ENCODE data around the gene KCNQ1.

Gene KCNQ1

GRCh38 chr11:2807025-2807681, 362.3 kb downstream of the KCNQ1 start:
- no peak overlapping the region for H3K4me3 ChIP-seq (ENCODE audit: low read length)
- no peak for DNase-seq (ENCODE audit: low read depth)
- TF ChIP-seq, protein P1, sequence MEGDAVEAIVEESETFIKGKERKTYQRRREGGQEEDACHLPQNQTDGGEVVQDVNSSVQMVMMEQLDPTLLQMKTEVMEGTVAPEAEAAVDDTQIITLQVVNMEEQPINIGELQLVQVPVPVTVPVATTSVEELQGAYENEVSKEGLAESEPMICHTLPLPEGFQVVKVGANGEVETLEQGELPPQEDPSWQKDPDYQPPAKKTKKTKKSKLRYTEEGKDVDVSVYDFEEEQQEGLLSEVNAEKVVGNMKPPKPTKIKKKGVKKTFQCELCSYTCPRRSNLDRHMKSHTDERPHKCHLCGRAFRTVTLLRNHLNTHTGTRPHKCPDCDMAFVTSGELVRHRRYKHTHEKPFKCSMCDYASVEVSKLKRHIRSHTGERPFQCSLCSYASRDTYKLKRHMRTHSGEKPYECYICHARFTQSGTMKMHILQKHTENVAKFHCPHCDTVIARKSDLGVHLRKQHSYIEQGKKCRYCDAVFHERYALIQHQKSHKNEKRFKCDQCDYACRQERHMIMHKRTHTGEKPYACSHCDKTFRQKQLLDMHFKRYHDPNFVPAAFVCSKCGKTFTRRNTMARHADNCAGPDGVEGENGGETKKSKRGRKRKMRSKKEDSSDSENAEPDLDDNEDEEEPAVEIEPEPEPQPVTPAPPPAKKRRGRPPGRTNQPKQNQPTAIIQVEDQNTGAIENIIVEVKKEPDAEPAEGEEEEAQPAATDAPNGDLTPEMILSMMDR (IDR thresholded peaks at IDR 0.05; ENCODE audit: insufficient read depth, low read depth, low read length, missing control alignments) = no peak

- H3K4me3 ChIP-seq (ENCODE audit: low read length) = no peak overlapping the region
- DNase-seq (ENCODE audit: low read depth) = no peak
- TF ChIP-seq, protein P1 (IDR thresholded peaks at IDR 0.05; ENCODE audit: insufficient read depth, low read depth, low read length, missing control alignments) = no peak
These were observed 363.0 kb downstream of the KCNQ1 start for GRCh38 chr11:2807801-2808241.

DNA sequence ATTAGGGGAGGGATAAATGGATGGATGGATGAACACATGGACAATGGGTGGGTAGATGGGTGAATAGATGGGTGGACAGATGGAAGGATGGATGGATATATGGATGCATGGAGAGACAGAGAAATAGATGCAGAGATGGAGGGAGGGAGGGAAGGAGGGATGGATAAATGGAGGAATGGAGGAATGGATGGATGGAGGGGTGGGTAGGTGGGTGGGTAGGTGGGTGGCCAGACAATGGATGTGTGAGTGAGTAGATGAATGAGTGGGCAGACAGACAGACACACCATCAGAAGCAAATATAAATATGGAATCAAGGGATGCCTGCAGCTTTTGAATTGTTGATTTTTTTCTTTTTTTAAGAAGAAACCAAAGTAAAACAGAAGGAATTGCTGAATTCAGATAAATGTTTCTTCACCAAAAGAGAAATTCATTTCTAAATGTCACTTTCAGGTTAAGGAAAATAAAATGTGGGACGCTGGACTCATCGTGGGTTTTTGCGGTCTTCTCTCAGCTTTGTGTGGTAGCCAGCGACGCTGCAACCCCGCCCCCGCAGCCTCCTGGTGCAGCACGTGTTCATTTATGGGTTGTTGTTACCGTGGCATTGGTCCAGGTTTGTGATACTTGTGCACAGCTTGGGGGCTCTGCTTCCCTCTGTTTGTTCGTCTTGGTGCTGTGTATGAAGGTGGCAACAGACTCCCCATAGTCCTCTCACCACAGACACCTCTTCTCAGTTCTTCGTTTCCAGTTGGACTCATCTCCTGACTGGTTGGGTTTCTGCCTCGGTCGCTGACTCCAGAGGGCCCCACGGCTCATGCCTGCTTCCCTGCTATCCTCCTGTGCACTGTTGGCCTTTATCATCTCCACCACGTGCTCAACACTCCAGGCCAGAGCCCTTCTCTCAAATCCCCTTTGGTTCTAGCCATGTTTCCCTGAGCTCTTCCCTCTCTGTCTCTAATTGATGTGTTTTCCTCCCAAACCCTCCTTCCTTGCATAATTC, 364.3 kb downstream of the KCNQ1 start:
- TF ChIP-seq, protein P1 (IDR thresholded peaks at IDR 0.05; ENCODE audit: insufficient read depth, low read depth, low read length, missing control alignments) = no peak
- DNase-seq (ENCODE audit: low read depth) = no peak
- H3K4me3 ChIP-seq (ENCODE audit: low read length) = no peak overlapping the region

- TF ChIP-seq, protein P1 (IDR thresholded peaks at IDR 0.05; ENCODE audit: insufficient read depth, low read depth, low read length, missing control alignments) = no peak
- DNase-seq (ENCODE audit: low read depth) = no peak
- H3K4me3 ChIP-seq (ENCODE audit: low read length) = no peak overlapping the region
These were observed 365.0 kb downstream of the KCNQ1 start for GRCh38 chr11:2809854-2810253.

DNA sequence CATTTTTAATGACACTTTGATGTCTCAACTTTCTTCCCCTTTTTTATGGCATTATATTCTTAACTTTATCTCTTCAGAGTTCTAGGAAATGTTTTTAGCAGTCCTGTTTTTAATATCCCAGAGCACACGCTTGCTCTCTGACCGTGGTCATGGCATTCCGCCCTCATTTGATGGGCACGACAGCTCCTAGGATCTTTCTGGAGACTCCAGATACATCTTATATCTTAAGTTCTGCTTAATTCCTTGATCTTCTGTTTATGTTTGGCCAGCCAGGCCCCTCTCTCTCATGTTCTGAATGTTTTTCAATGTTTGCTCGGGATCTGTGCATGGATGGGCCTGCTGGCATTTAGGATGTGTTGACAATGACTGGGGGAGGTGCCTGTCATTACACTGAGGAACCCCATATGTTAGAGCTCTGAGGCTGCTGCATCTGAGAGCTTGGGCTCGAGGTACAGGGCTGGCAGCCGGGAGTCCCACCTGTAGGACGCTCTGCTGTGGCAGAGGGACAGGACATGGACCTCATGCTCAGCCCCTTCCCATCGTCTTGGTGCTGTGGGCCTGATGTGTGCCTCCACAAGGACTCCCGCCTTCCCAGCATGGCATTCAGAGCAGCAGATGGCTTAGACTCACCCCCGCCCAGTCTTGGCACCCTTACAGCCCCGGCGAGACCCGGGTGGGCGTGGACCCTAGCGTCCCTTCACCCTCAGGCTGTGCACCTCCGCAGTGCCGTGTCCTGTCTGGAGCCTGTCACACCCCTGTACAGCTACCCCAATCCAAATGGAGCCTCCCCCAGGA, 365.8 kb downstream of the KCNQ1 start:
- DNase-seq (ENCODE audit: low read depth) = no peak
- H3K4me3 ChIP-seq (ENCODE audit: low read length) = no peak overlapping the region
- TF ChIP-seq, protein P1 (IDR thresholded peaks at IDR 0.05; ENCODE audit: insufficient read depth, low read depth, low read length, missing control alignments) = no peak

- DNase-seq (ENCODE audit: low read depth) = no peak
- H3K4me3 ChIP-seq (ENCODE audit: low read length) = no peak overlapping the region
- TF ChIP-seq, protein P1 (IDR thresholded peaks at IDR 0.05; ENCODE audit: insufficient read depth, low read depth, low read length, missing control alignments) = no peak
These were observed 366.6 kb downstream of the KCNQ1 start for GRCh38 chr11:2811206-2812091.

Measured in epithelial cell of esophagus (primary cell).